IMR-90 (cell line): Measurements from ENCODE around the gene MSH4. TPM values are rescaled to one million over a fixed set of nuclear protein-coding genes. Genes with fewer than 3 reads are reported as not detected.
"Not testable (repeated sequence)": the region's sequence is repeated elsewhere in the genome, so short reads cannot be mapped to it uniquely, and the experiment has no call there.

ENCODE experiments used
- ATAC-seq: fragments of 200-7000 bp; cut with Tn5 transposase; 2 replicates; pipeline ENCODE4 v1.9.1; 2020; ENCODE audit warnings: low read depth, mild to moderate bottlenecking, moderate library complexity
- BruUV-seq: library from RNA; stranded (reverse); fragments of 400-500 nt; replicated peaks from 2 replicates; lab custom pipeline; 2021; lab: Mats Ljungman, UMichigan
- CTCF ChIA-PET: fragments of 300-600 bp; formaldehyde crosslinking; extraction: SDS; loops from one replicate; lab custom pipeline; 2021; ENCODE audit warnings: antibody characterized with exemption; lab: Yijun Ruan, JAX
- POLR2A ChIA-PET: fragments of 300-600 bp; sonication (Branson Sonifier 250); formaldehyde crosslinking; loops from one replicate; lab custom pipeline; 2022; ENCODE audit warnings: antibody characterized with exemption; ENCODE audit not compliant: unreplicated experiment; lab: Charles Lee
- DNase-seq: peaks from one replicate; pipeline ENCODE4 v3.0.0; 2013
- H2AFZ ChIP-seq: replicated peaks from 2 replicates; pipeline ENCODE3; 2013; ENCODE audit warnings: low read length, mild to moderate bottlenecking; ENCODE audit not compliant: poor library complexity
- H2AK5ac ChIP-seq: 2 replicates; pipeline ENCODE4 v1.6.1; 2013; ENCODE audit warnings: low read depth, low read length, inconsistent platforms
- H2AK9ac ChIP-seq: replicated peaks from 2 replicates; pipeline ENCODE3; 2013; ENCODE audit warnings: mild to moderate bottlenecking, low read depth, low read length, moderate library complexity; ENCODE audit not compliant: poor library complexity
- H2BK120ac ChIP-seq: 2 replicates; pipeline ENCODE4 v1.6.1; 2013; ENCODE audit warnings: low read depth, low read length, inconsistent platforms
- H2BK15ac ChIP-seq: 3 replicates; pipeline ENCODE4 v1.6.1; 2013; ENCODE audit warnings: low read depth, low read length, inconsistent platforms
- H2BK20ac ChIP-seq: 2 replicates; pipeline ENCODE4 v1.6.1; 2013; ENCODE audit warnings: low read depth, mild to moderate bottlenecking, inconsistent platforms, low read length, moderate library complexity
- H2BK5ac ChIP-seq: 2 replicates; pipeline ENCODE4 v1.6.1; 2013; ENCODE audit warnings: mild to moderate bottlenecking, low read depth, low read length, inconsistent platforms; ENCODE audit not compliant: poor library complexity, severe bottlenecking
- H3K14ac ChIP-seq: replicated peaks from 2 replicates; pipeline ENCODE4 v1.6.1; 2013; ENCODE audit warnings: low read depth, low read length, inconsistent platforms
- H3K18ac ChIP-seq: 2 replicates; pipeline ENCODE4 v1.6.1; 2013; ENCODE audit warnings: low read depth, low read length, control low read depth
- H3K23ac ChIP-seq: 2 replicates; pipeline ENCODE4 v1.6.1; 2013; ENCODE audit warnings: low read depth, low read length, inconsistent platforms
- H3K27ac ChIP-seq: 2 replicates; pipeline ENCODE4 v1.5.1; 2013; ENCODE audit warnings: mild to moderate bottlenecking, control low read depth, low read length; ENCODE audit not compliant: insufficient read depth
- H3K27me3 ChIP-seq: 2 replicates; pipeline ENCODE4 v1.6.1; 2013; ENCODE audit warnings: low read length; ENCODE audit not compliant: control insufficient read depth, insufficient read depth
- H3K36me3 ChIP-seq: 2 replicates; pipeline ENCODE4 v1.6.1; 2013; ENCODE audit warnings: low read length, mixed read lengths; ENCODE audit not compliant: control insufficient read depth, insufficient read depth
- H3K4ac ChIP-seq: 2 replicates; pipeline ENCODE4 v1.6.1; 2013; ENCODE audit warnings: low read depth, low read length, inconsistent platforms
- H3K4me1 ChIP-seq: 2 replicates; pipeline ENCODE4 v1.6.1; 2013; ENCODE audit warnings: low read length, mixed read lengths; ENCODE audit not compliant: control insufficient read depth, insufficient read depth
- H3K4me2 ChIP-seq: 2 replicates; pipeline ENCODE4 v1.6.1; 2013; ENCODE audit warnings: low read depth, mild to moderate bottlenecking, control low read depth, low read length, moderate library complexity
- H3K4me3 ChIP-seq: 2 replicates; pipeline ENCODE4 v1.5.1; 2013; ENCODE audit warnings: low read depth, mild to moderate bottlenecking, control low read depth, low read length, moderate library complexity; ENCODE audit not compliant: insufficient read depth
- H3K56ac ChIP-seq: 2 replicates; pipeline ENCODE4 v1.6.1; 2013; ENCODE audit warnings: low read length, inconsistent platforms; ENCODE audit not compliant: insufficient read depth; ENCODE audit errors: extremely low read depth
- H3K79me1 ChIP-seq, 2 experiments: 2 replicates each; pipeline ENCODE4 v1.6.1; 2013; ENCODE audit warnings: low read length in 2 of 2, inconsistent platforms in 1 of 2, low read depth in 1 of 2
- H3K9ac ChIP-seq: 2 replicates; pipeline ENCODE4 v1.6.1; 2013; ENCODE audit warnings: low read depth, low read length, control low read depth
- H3K9me1 ChIP-seq: 2 replicates; pipeline ENCODE4 v1.6.1; 2013; ENCODE audit warnings: low read length, inconsistent platforms; ENCODE audit not compliant: insufficient read depth
- H3K9me3 ChIP-seq: 2 replicates; pipeline ENCODE4 v1.6.1; 2013; ENCODE audit warnings: low read length; ENCODE audit not compliant: control insufficient read depth, insufficient read depth
- H4K20me1 ChIP-seq: 2 replicates; pipeline ENCODE4 v1.6.1; 2013; ENCODE audit warnings: low read length, inconsistent platforms; ENCODE audit not compliant: insufficient read depth
- H4K5ac ChIP-seq: 2 replicates; pipeline ENCODE4 v1.6.1; 2013; ENCODE audit warnings: mild to moderate bottlenecking, low read depth, low read length, control low read depth
- H4K8ac ChIP-seq, 2 experiments: 2 replicates each; pipeline ENCODE4 v1.6.1; 2013; ENCODE audit warnings: low read depth in 2 of 2, low read length in 2 of 2, control low read depth in 1 of 2, inconsistent platforms in 1 of 2
- H4K91ac ChIP-seq: 2 replicates; pipeline ENCODE4 v1.6.1; 2013; ENCODE audit warnings: low read depth, low read length, inconsistent platforms; ENCODE audit not compliant: insufficient read depth
- FOS ChIP-seq: fragments of 150-350 bp; IDR thresholded peaks from 2 replicates; pipeline ENCODE4 v1.6.1; 2016; ENCODE audit warnings: low read depth, low read length
- MAZ ChIP-seq: IDR thresholded peaks from 2 replicates; pipeline ENCODE4 v1.6.1; 2012; ENCODE audit warnings: low read depth, mild to moderate bottlenecking, low read length, improper control_type of control experiment, moderate library complexity, borderline replicate concordance
- POLR2A ChIP-seq: IDR thresholded peaks from 2 replicates; pipeline ENCODE4 v1.6.1; 2012; ENCODE audit warnings: mild to moderate bottlenecking, low read depth, low read length
- RCOR1 ChIP-seq: IDR thresholded peaks from 2 replicates; pipeline ENCODE4 v1.6.1; 2012; ENCODE audit warnings: mild to moderate bottlenecking, low read length, improper control_type of control experiment; ENCODE audit not compliant: insufficient replicate concordance
- WGBS, 2 experiments: methylation state at CpG; one replicate each; pipeline versions ENCODE4 v1.1.5 to v1.1.7; 2013; ENCODE audit warnings: missing lambda C conversion rate in 2 of 2; ENCODE audit not compliant: insufficient read length in 1 of 2; ENCODE audit errors: extremely low coverage in 2 of 2; 5-methylcytosine and 5-hydroxymethylcytosine counted together
- dilution Hi-C: fragments of 300-500 bp; cut with HindIII; formaldehyde crosslinking; loops from one replicate; pipeline ENCODE4 v1.14.3; 2018; ENCODE audit warnings: low sequenced_read_pairs; ENCODE audit not compliant: unreplicated experiment
- in situ Hi-C: fragments of 300-500 bp; cut with MboI; formaldehyde crosslinking; loops from 3 replicates; pipeline ENCODE4 v1.14.3; 2019; ENCODE audit warnings: low sequenced_read_pairs, inconsistent platforms, mixed read lengths
- intact Hi-C: fragments of 100-400 bp; cut with micrococcal nuclease; formaldehyde crosslinking; loops from 2 replicates; pipeline ENCODE4 v1.10.0; 2022
- polyA plus RNA-seq, 3 experiments: library from polyadenylated mRNA; depleted of rRNA; stranded (reverse); fragments of >200 nt; gene quantifications; 2 replicates each; pipeline ENCODE4 v1.2.3, GENCODE V29; 2012; ENCODE audit warnings: low replicate concordance in 1 of 3
- total RNA-seq: library from RNA; depleted of rRNA; stranded (reverse); fragments of >200 nt; gene quantifications from 2 replicates; pipeline ENCODE4 v1.2.3, GENCODE V29; 2012

MSH4 gene
- total and polyA plus RNA-seq, 2 of the 4 experiments (the other 2 are of a cell fraction) = under 0.01 to 0.02 TPM

DNA sequence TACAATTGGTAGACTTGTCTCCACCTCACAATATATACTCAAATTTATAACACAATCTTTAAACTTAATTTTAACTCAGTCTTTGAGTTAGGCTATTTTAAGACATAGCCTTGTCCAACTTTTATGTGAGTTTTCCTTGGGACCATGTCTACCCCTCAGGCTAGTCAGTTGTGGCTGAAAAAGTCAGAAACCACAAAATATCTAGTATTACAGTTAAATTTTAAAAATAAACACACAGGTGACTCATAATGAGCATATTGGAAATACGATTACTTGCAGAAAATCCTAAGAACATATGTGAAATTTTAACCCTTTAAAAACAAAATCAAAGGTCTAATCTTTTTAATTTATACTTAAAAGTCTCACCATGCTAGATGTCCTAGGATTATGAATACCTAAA is 140.4 kb downstream of the MSH4 start:
- H2BK5ac ChIP-seq = no peak overlapping the region
- no peaks in the 10 kb centered on the region for H4K20me1 ChIP-seq
- CTCF ChIA-PET = interaction anchor here (1.4 kb wide), 1 partner anchor 13 kb away, joined by 4 read pairs; no protein-coding TSS in a partner anchor
- no peaks in the 10 kb centered on the region for H3K9me1 ChIP-seq
- no peak overlapping the region for H4K91ac ChIP-seq
- no peak overlapping the region for H3K23ac ChIP-seq
- POLR2A ChIA-PET = no interaction called here
- in situ Hi-C loops (no loop called here), dilution Hi-C loops (no loop called here), intact Hi-C loops (no loop called here)
- no peak overlapping the region for H2AFZ ChIP-seq
- H3K9ac ChIP-seq = no peak overlapping the region
- no peaks in the 10 kb centered on the region for H3K79me1 ChIP-seq
- no peak overlapping the region for H4K8ac ChIP-seq
- no peak overlapping the region for H3K18ac ChIP-seq
- H3K27ac ChIP-seq = no peak overlapping the region
- H2BK20ac ChIP-seq = no peak overlapping the region
- H2AK5ac ChIP-seq = no peak overlapping the region
- H3K14ac ChIP-seq = no peak overlapping the region
- no TSS peak for BruUV-seq
- H3K27me3 ChIP-seq = no peaks in the 10 kb centered on the region
- no peak overlapping the region for H4K5ac ChIP-seq
- no peak overlapping the region for H3K4me3 ChIP-seq
- ATAC-seq = peak; percentile 53; the same call in 1 of the 2 replicates
- no CpG with 5 or more reads among the region's 1 CpG for WGBS, 2 experiments
- no peak overlapping the region for H3K4ac ChIP-seq
- TF ChIP-seq MAZ = no peak
- TF ChIP-seq POLR2A = no peak
- peak; percentile 22; the same call in 1 of the 2 replicates for TF ChIP-seq FOS
- no peak for TF ChIP-seq RCOR1
- H3K9me3 ChIP-seq = no peaks in the 10 kb centered on the region
- H3K4me1 ChIP-seq = no peaks in the 10 kb centered on the region
- peak; percentile 73 for DNase-seq
- H3K4me2 ChIP-seq = no peak overlapping the region
- no peak overlapping the region for H3K56ac ChIP-seq
- H2AK9ac ChIP-seq = no peak overlapping the region
- H2BK120ac ChIP-seq = no peak overlapping the region
- H2BK15ac ChIP-seq = no peak overlapping the region
- no peaks in the 10 kb centered on the region for H3K36me3 ChIP-seq

DNA sequence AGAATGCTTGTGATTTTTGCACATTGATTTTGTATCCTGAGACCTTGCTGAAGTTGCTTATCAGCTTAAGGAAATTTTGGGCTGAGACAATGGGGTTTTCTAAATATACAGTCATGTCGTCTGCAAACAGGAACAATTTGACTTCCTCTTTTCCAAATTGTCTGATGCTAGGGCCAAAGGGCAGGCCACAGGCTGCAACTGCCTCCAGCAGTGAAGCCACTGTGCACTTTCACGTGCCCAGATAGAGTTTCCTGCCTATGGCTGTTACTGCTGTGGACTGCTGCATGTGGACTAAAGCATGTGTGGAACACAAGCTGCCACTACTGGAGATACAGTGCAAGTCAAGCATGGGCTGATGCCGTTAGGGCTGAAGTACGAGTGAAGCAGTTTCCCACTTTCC is 146.4 kb downstream of the MSH4 start:
- H2BK5ac ChIP-seq, H3K56ac ChIP-seq, H4K20me1 ChIP-seq, H2BK15ac ChIP-seq, H3K9me3 ChIP-seq, H2AFZ ChIP-seq, H3K18ac ChIP-seq, H2AK9ac ChIP-seq, ATAC-seq, dilution Hi-C loops, H2BK120ac ChIP-seq, CTCF ChIA-PET, DNase-seq, H3K23ac ChIP-seq, H3K36me3 ChIP-seq, H4K8ac ChIP-seq, H3K4me1 ChIP-seq, H3K14ac ChIP-seq, in situ Hi-C loops, H2BK20ac ChIP-seq, H3K9me1 ChIP-seq, H3K27ac ChIP-seq, H3K79me1 ChIP-seq, POLR2A ChIA-PET, H3K9ac ChIP-seq, BruUV-seq, H4K91ac ChIP-seq, H3K4ac ChIP-seq, H4K5ac ChIP-seq, intact Hi-C loops, H3K4me3 ChIP-seq, H3K4me2 ChIP-seq, H2AK5ac ChIP-seq, H3K27me3 ChIP-seq: not testable (repeated sequence)
- 17% methylated on average over 1 of the region's 4 CpGs; no CpG with 5 or more reads in 1 of the 2 experiments for WGBS, 2 experiments
